ENCODE data around the gene TTN. TPM values are rescaled to one million over a fixed set of nuclear protein-coding genes. Genes with fewer than 3 reads are reported as not detected.

The TTN gene
- total and polyA plus RNA-seq, 2 of the 8 experiments (the other 6 are each of a cell fraction or from before 2014, with no cell fraction given), result 0.30 to 9.7 TPM

DNA sequence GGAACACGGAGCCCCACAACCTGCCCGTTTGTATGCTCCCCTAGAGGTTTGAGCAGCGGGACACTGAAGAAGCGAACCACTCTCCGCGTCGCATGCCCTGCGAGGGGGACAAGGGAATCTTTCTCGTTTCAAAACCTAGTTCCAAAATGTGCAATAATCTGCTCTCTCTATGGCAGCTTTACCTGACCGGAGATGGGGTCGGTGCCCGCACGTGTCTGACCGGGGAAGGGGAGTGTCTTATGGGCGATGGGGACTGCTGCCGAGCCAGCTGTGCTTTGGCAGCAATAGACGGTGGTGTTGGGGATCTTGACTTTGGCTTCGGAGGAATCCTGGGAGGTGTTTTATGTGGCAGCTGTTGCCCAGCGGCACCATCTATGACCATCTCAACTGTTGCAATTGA lies 7.9 kb downstream of the TTN start (continued):
- TF ChIP-seq, protein P1, sequence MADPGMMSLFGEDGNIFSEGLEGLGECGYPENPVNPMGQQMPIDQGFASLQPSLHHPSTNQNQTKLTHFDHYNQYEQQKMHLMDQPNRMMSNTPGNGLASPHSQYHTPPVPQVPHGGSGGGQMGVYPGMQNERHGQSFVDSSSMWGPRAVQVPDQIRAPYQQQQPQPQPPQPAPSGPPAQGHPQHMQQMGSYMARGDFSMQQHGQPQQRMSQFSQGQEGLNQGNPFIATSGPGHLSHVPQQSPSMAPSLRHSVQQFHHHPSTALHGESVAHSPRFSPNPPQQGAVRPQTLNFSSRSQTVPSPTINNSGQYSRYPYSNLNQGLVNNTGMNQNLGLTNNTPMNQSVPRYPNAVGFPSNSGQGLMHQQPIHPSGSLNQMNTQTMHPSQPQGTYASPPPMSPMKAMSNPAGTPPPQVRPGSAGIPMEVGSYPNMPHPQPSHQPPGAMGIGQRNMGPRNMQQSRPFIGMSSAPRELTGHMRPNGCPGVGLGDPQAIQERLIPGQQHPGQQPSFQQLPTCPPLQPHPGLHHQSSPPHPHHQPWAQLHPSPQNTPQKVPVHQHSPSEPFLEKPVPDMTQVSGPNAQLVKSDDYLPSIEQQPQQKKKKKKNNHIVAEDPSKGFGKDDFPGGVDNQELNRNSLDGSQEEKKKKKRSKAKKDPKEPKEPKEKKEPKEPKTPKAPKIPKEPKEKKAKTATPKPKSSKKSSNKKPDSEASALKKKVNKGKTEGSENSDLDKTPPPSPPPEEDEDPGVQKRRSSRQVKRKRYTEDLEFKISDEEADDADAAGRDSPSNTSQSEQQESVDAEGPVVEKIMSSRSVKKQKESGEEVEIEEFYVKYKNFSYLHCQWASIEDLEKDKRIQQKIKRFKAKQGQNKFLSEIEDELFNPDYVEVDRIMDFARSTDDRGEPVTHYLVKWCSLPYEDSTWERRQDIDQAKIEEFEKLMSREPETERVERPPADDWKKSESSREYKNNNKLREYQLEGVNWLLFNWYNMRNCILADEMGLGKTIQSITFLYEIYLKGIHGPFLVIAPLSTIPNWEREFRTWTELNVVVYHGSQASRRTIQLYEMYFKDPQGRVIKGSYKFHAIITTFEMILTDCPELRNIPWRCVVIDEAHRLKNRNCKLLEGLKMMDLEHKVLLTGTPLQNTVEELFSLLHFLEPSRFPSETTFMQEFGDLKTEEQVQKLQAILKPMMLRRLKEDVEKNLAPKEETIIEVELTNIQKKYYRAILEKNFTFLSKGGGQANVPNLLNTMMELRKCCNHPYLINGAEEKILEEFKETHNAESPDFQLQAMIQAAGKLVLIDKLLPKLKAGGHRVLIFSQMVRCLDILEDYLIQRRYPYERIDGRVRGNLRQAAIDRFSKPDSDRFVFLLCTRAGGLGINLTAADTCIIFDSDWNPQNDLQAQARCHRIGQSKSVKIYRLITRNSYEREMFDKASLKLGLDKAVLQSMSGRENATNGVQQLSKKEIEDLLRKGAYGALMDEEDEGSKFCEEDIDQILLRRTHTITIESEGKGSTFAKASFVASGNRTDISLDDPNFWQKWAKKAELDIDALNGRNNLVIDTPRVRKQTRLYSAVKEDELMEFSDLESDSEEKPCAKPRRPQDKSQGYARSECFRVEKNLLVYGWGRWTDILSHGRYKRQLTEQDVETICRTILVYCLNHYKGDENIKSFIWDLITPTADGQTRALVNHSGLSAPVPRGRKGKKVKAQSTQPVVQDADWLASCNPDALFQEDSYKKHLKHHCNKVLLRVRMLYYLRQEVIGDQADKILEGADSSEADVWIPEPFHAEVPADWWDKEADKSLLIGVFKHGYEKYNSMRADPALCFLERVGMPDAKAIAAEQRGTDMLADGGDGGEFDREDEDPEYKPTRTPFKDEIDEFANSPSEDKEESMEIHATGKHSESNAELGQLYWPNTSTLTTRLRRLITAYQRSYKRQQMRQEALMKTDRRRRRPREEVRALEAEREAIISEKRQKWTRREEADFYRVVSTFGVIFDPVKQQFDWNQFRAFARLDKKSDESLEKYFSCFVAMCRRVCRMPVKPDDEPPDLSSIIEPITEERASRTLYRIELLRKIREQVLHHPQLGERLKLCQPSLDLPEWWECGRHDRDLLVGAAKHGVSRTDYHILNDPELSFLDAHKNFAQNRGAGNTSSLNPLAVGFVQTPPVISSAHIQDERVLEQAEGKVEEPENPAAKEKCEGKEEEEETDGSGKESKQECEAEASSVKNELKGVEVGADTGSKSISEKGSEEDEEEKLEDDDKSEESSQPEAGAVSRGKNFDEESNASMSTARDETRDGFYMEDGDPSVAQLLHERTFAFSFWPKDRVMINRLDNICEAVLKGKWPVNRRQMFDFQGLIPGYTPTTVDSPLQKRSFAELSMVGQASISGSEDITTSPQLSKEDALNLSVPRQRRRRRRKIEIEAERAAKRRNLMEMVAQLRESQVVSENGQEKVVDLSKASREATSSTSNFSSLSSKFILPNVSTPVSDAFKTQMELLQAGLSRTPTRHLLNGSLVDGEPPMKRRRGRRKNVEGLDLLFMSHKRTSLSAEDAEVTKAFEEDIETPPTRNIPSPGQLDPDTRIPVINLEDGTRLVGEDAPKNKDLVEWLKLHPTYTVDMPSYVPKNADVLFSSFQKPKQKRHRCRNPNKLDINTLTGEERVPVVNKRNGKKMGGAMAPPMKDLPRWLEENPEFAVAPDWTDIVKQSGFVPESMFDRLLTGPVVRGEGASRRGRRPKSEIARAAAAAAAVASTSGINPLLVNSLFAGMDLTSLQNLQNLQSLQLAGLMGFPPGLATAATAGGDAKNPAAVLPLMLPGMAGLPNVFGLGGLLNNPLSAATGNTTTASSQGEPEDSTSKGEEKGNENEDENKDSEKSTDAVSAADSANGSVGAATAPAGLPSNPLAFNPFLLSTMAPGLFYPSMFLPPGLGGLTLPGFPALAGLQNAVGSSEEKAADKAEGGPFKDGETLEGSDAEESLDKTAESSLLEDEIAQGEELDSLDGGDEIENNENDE (IDR thresholded peaks at IDR 0.05; ENCODE audit: insufficient replicate concordance, low read length), result no peak
- TF ChIP-seq CEBPB (IDR thresholded peaks at IDR 0.05; ENCODE audit: low read depth, low read length) (no peak), SIRT6 (IDR thresholded peaks at IDR 0.05; ENCODE audit: low read length) (no peak)

All from H1 (cell line).